OCI-LY3 (cell line): ENCODE results near the gene SLC15A2.

Experiments
- H2AFZ ChIP-seq: fragments of 200-600, 300-600 bp; shearing (Covaris generic); 2 replicates; pipeline ENCODE4 v1.6.0; 2014; ENCODE audit warnings: antibody characterized with exemption, low read depth, low read length
- H3K27ac ChIP-seq: fragments of 200-600, 300-600 bp; sonication (generic); 2 replicates; pipeline ENCODE4 v1.5.1; 2014; ENCODE audit warnings: mild to moderate bottlenecking, low read length, moderate library complexity, mixed read lengths
- H3K27me3 ChIP-seq: fragments of 200-600, 300-600 bp; sonication (generic); 2 replicates; pipeline ENCODE4 v1.6.1; 2014; ENCODE audit warnings: low read depth, low read length, mixed read lengths
- H3K36me3 ChIP-seq: fragments of 200-600, 300-600 bp; sonication (generic); replicated peaks from 2 replicates; pipeline ENCODE3; 2014; ENCODE audit warnings: low read depth, low read length, mixed read lengths
- H3K4me1 ChIP-seq: fragments of 300-600, 200-600 bp; sonication (generic); 2 replicates; pipeline ENCODE4 v1.6.1; 2014; ENCODE audit warnings: low read length, mixed read lengths
- H3K4me2 ChIP-seq: fragments of 200-600, 300-600 bp; sonication (generic); 2 replicates; pipeline ENCODE4 v1.6.1; 2014; ENCODE audit warnings: low read length, mixed read lengths
- H3K4me3 ChIP-seq: fragments of 300-600, 200-600 bp; sonication (generic); 2 replicates; pipeline ENCODE4 v1.5.1; 2014; ENCODE audit warnings: antibody characterized with exemption, mild to moderate bottlenecking, low read length, moderate library complexity
- H3K79me2 ChIP-seq: fragments of 300-600, 200-600 bp; shearing (Covaris generic); 2 replicates; pipeline ENCODE4 v1.6.1; 2014; ENCODE audit warnings: mild to moderate bottlenecking, low read length, mixed read lengths
- H3K9ac ChIP-seq: fragments of 300-600, 200-600 bp; shearing (Covaris generic); 2 replicates; pipeline ENCODE4 v1.6.0; 2014; ENCODE audit warnings: mild to moderate bottlenecking, low read length, moderate library complexity
- H3K9me3 ChIP-seq: fragments of 200-600, 300-600 bp; shearing (Covaris generic); 2 replicates; pipeline ENCODE4 v1.6.1; 2014; ENCODE audit warnings: low read length, mixed read lengths; ENCODE audit not compliant: insufficient read depth
- H4K20me1 ChIP-seq: fragments of 200-600, 300-600 bp; sonication (generic); 2 replicates; pipeline ENCODE4 v1.6.1; 2016; ENCODE audit warnings: low read length, mixed read lengths; ENCODE audit not compliant: insufficient read depth
- CTCF ChIP-seq: fragments of 200-600, 300-600 bp; sonication (generic); IDR thresholded peaks from 2 replicates; pipeline ENCODE4 v1.5.1; 2014; ENCODE audit warnings: antibody characterized with exemption, low read length, low read depth
- EZH2phosphoT487 ChIP-seq: fragments of 200-600 bp; shearing (Covaris generic); IDR thresholded peaks from 2 replicates; pipeline ENCODE4 v1.6.1; 2018; ENCODE audit warnings: antibody characterized with exemption, mixed run types, low read depth

Gene SLC15A2

GRCh38 chr3:121941592-121941991 is 47.4 kb downstream of the SLC15A2 start:
- H3K79me2 ChIP-seq: no peaks in the 10 kb centered on the region
- peaks cover 35% of the 10 kb centered on the region for H3K36me3 ChIP-seq
- H3K27ac ChIP-seq: no peak overlapping the region
- H3K4me3 ChIP-seq: no peak overlapping the region
- H2AFZ ChIP-seq: no peak overlapping the region
- no peaks in the 10 kb centered on the region for H3K9me3 ChIP-seq
- H4K20me1 ChIP-seq: no peaks in the 10 kb centered on the region
- H3K27me3 ChIP-seq: no peaks in the 10 kb centered on the region
- no peak for TF ChIP-seq EZH2phosphoT487
- H3K9ac ChIP-seq: no peak overlapping the region
- no peak overlapping the region for H3K4me2 ChIP-seq
- H3K4me1 ChIP-seq: 0 out of 2 replicates have a peak, but pooled peaks cover 3% of the 10 kb centered on the region

- Histone ChIP-seq H3K4me3 (no peak overlapping the region), H3K36me3 (peaks cover 35% of the 10 kb centered on the region), H2AFZ (no peak overlapping the region), H3K4me2 (no peak overlapping the region), H3K9ac (no peak overlapping the region), H3K27ac (no peak overlapping the region), H3K4me1 (0 out of 2 replicates have a peak, but pooled peaks cover 3% of the 10 kb centered on the region), H4K20me1 (no peaks in the 10 kb centered on the region), H3K9me3 (no peaks in the 10 kb centered on the region), H3K27me3 (no peaks in the 10 kb centered on the region), H3K79me2 (no peaks in the 10 kb centered on the region)
- no peak for TF ChIP-seq EZH2phosphoT487
- no peak for TF ChIP-seq CTCF
Observed at GRCh38 chr3:121942116-121942786, 48.0 kb downstream of the SLC15A2 start.

- no peak overlapping the region for H2AFZ ChIP-seq
- H3K4me3 ChIP-seq: no peak overlapping the region
- H3K9me3 ChIP-seq: no peaks in the 10 kb centered on the region
- no peak overlapping the region for H3K27ac ChIP-seq
- H3K4me1 ChIP-seq: 0 out of 2 replicates have a peak, but pooled peaks cover 3% of the 10 kb centered on the region
- no peaks in the 10 kb centered on the region for H4K20me1 ChIP-seq
- TF ChIP-seq EZH2phosphoT487: no peak
- TF ChIP-seq CTCF: no peak
- no peak overlapping the region for H3K4me2 ChIP-seq
- H3K9ac ChIP-seq: no peak overlapping the region
- H3K79me2 ChIP-seq: no peaks in the 10 kb centered on the region
- no peaks in the 10 kb centered on the region for H3K27me3 ChIP-seq
- peaks cover 38% of the 10 kb centered on the region for H3K36me3 ChIP-seq
Observed at GRCh38 chr3:121943431-121943830, 49.2 kb downstream of the SLC15A2 start.

- Histone ChIP-seq H3K4me3 (no peak overlapping the region), H2AFZ (no peak overlapping the region), H3K36me3 (peaks cover 42% of the 10 kb centered on the region), H3K4me1 (no peaks in the 10 kb centered on the region), H4K20me1 (no peaks in the 10 kb centered on the region), H3K79me2 (no peaks in the 10 kb centered on the region), H3K4me2 (no peak overlapping the region), H3K9ac (no peak overlapping the region), H3K27ac (no peak overlapping the region), H3K27me3 (no peaks in the 10 kb centered on the region), H3K9me3 (peaks cover 9% of the 10 kb centered on the region; the same call in 1 of the 2 replicates)
- TF ChIP-seq EZH2phosphoT487 (no peak), CTCF (no peak)
Observed at GRCh38 chr3:121948641-121949040, 54.4 kb downstream of the SLC15A2 start.
